Measurements from ENCODE around the gene AMD1. TPM values are rescaled to one million over a fixed set of nuclear protein-coding genes. Genes with fewer than 3 reads are reported as not detected.

Gene AMD1
- total and polyA plus RNA-seq, 7 donors: 19.2 to 73.1 (median 40.3) TPM

DNA sequence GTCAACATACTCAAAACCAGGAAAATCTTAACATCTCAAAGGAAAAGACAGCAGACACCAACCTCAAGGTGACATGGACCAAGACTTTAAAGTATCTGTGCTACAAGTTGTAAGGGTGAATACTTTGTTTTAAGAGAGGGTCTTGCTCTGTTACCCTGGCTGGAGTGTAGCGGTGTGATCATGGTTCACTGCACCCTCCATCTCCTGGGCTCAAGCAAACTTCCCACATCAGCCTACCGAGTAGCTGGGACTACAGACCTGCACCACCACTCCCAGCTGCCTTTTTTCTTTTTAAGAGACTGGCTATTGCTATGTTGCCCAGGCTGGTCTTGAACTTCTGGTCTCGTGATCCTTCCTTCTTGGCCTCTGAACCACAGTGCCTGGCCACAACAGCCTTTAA lies 9.7 kb downstream of the AMD1 start:
- no peak overlapping the region for H3K27ac ChIP-seq
- no peaks in the 10 kb centered on the region for H3K27me3 ChIP-seq (ENCODE audit: insufficient read depth in 3 of 3, low read length in 2 of 3)
- intact Hi-C loops (cut with DNase I): loop anchor here in 1 of 2 donors (5.0 kb wide), 1 partner anchor 202 kb away; no protein-coding TSS in a partner anchor
- peaks cover 57% of the 10 kb centered on the region for H3K4me1 ChIP-seq
- ATAC-seq: no peak
- no peak overlapping the region for H3K4me3 ChIP-seq
- no peaks in the 10 kb centered on the region for H3K9me3 ChIP-seq
- 88 to 95% (median 91%) methylated on average over 3 of the region's 3 CpGs for WGBS, 3 donors
- TF ChIP-seq, protein P1, sequence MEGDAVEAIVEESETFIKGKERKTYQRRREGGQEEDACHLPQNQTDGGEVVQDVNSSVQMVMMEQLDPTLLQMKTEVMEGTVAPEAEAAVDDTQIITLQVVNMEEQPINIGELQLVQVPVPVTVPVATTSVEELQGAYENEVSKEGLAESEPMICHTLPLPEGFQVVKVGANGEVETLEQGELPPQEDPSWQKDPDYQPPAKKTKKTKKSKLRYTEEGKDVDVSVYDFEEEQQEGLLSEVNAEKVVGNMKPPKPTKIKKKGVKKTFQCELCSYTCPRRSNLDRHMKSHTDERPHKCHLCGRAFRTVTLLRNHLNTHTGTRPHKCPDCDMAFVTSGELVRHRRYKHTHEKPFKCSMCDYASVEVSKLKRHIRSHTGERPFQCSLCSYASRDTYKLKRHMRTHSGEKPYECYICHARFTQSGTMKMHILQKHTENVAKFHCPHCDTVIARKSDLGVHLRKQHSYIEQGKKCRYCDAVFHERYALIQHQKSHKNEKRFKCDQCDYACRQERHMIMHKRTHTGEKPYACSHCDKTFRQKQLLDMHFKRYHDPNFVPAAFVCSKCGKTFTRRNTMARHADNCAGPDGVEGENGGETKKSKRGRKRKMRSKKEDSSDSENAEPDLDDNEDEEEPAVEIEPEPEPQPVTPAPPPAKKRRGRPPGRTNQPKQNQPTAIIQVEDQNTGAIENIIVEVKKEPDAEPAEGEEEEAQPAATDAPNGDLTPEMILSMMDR (IDR thresholded peaks at IDR 0.05): no peak
- DNase-seq: no peak
- peaks cover 0 to 8% of the 10 kb centered on the region in 2 donors for H3K36me3 ChIP-seq (ENCODE audit: insufficient read depth in 1 of 2, low read depth in 1 of 2)

DNA sequence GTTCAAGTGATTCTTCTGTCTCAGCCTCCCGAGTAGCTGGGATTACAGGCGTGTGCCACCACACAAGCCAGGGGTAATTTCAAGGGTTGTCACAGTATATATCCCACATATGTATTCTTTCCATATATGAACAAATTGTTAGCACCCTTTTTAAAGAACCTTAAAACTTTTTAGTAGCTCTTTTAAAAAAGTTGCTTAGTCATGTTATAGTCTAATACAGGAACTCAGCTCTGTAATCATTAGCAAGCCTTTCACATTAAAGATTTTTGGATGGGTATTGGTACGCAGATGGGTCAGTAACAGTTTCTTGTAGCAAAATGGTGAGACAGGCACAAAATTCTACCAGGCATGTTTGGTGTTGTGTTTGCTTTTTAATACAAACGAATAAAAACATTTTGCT lies 10.9 kb downstream of the AMD1 start:
- Histone ChIP-seq H3K9me3 (no peaks in the 10 kb centered on the region), H3K36me3 (ENCODE audit: insufficient read depth in 1 of 2, low read depth in 1 of 2) (peaks cover 0 to 20% of the 10 kb centered on the region in 2 donors), H3K4me1 (peaks cover 51% of the 10 kb centered on the region), H3K27ac (no peak overlapping the region), H3K4me3 (no peak overlapping the region), H3K27me3 (ENCODE audit: insufficient read depth in 3 of 3, low read length in 2 of 3) (no peaks in the 10 kb centered on the region)
- intact Hi-C loops (cut with DNase I): no loop called here
- DNase-seq: no peak
- no peak for ATAC-seq
- 88 to 94% (median 92%) methylated on average over 4 of the region's 4 CpGs for WGBS, 3 donors
- TF ChIP-seq, protein P1 (IDR thresholded peaks at IDR 0.05): no peak

- Histone ChIP-seq H3K36me3 (ENCODE audit: insufficient read depth in 1 of 2, low read depth in 1 of 2) (peaks cover 0 to 32% of the 10 kb centered on the region in 2 donors), H3K27me3 (ENCODE audit: insufficient read depth in 3 of 3, low read length in 2 of 3) (no peaks in the 10 kb centered on the region), H3K4me3 (no peak overlapping the region), H3K9me3 (no peaks in the 10 kb centered on the region), H3K4me1 (peaks cover 42% of the 10 kb centered on the region), H3K27ac (no peak overlapping the region)
- 75 to 88% (median 75%) methylated on average over 7 of the region's 7 CpGs for WGBS, 3 donors
- DNase-seq (no peak), ATAC-seq (no peak)
- TF ChIP-seq, protein P1 (IDR thresholded peaks at IDR 0.05): no peak
- intact Hi-C loops (cut with DNase I): no loop called here
Observed at GRCh38 chr6:110886555-110887167, 12.1 kb downstream of the AMD1 start.

- H3K27me3 ChIP-seq (ENCODE audit: insufficient read depth in 3 of 3, low read length in 2 of 3): no peaks in the 10 kb centered on the region
- peaks cover 0 to 68% of the 10 kb centered on the region in 2 donors for H3K36me3 ChIP-seq (ENCODE audit: insufficient read depth in 1 of 2, low read depth in 1 of 2)
- no peak for DNase-seq
- H3K4me1 ChIP-seq: peaks cover 20% of the 10 kb centered on the region
- no peak overlapping the region for H3K4me3 ChIP-seq
- peak in 1 of 4 donors; percentile 11 for ATAC-seq
- WGBS, 3 donors: 92 to 96% (median 94%) methylated on average over 1 of the region's 1 CpG
- H3K27ac ChIP-seq: no peak overlapping the region
- intact Hi-C loops (cut with DNase I): no loop called here
- TF ChIP-seq, protein P1 (IDR thresholded peaks at IDR 0.05): no peak
- no peaks in the 10 kb centered on the region for H3K9me3 ChIP-seq
Observed at GRCh38 chr6:110890288-110890687, 15.7 kb downstream of the AMD1 start.
